ENCODE measurements around the gene SFSWAP. TPM values are rescaled to one million over a fixed set of nuclear protein-coding genes. Genes with fewer than 3 reads are reported as not detected.

The SFSWAP gene
- total RNA-seq (2016; rRNA removed; fragmentation: Illumina TruSeq; extraction: Trizol) (17.5 and 27.7 TPM in 2 replicates), polyA plus RNA-seq (2011; rRNA removed) (17.1 and 20.2 TPM in 2 replicates), polyA minus RNA-seq (2011; rRNA and poly(A)+ RNA removed; ENCODE audit: low replicate concordance) (37.5 and 46.2 TPM in 2 replicates), Bru-seq, nascent RNA (percentile 80 among the genes with signal in this experiment), BruChase-seq, experiment 1, labeled RNA remaining after a 6-hour chase (percentile 82 among the genes with signal in this experiment), BruChase-seq, experiment 2, labeled RNA remaining after a 2-hour chase (percentile 80 among the genes with signal in this experiment)
- total RNA-seq (2016; cell fraction: cytosol; rRNA removed; fragmentation: Illumina TruSeq; extraction: Trizol; ENCODE audit: low read depth): 7.2 and 7.9 TPM in 2 replicates
- 15.1 and 26.9 TPM in 2 replicates for total RNA-seq (2016; cell fraction: insoluble cytoplasmic fraction; rRNA removed; fragmentation: Illumina TruSeq; extraction: Trizol)
- 10.8 and 11.0 TPM in 2 replicates for total RNA-seq (2016; cell fraction: membrane; rRNA removed; fragmentation: Illumina TruSeq; extraction: Trizol)
- 29.8 and 36.2 TPM in 2 replicates for total RNA-seq (2016; cell fraction: nucleus; rRNA removed; fragmentation: Illumina TruSeq; extraction: Trizol)
- 5.4 and 8.3 TPM in 2 replicates for polyA plus RNA-seq (2011; cell fraction: cytosol; rRNA removed)
- polyA plus RNA-seq (2011; cell fraction: nucleus; rRNA removed): 141 and 195 TPM in 2 replicates
- 22.3 and 23.2 TPM in 2 replicates for polyA plus RNA-seq (2012)
- 2.8 and 3.5 TPM in 2 replicates for polyA plus RNA-seq (2016; cell fraction: cytosol; fragmentation: Illumina TruSeq; extraction: Trizol; ENCODE audit: low read depth)
- 23.0 and 24.3 TPM in 2 replicates for polyA plus RNA-seq (2016; cell fraction: insoluble cytoplasmic fraction; fragmentation: Illumina TruSeq; extraction: Trizol; ENCODE audit: low read depth)
- 6.0 and 8.0 TPM in 2 replicates for polyA plus RNA-seq (2016; cell fraction: membrane; fragmentation: Illumina TruSeq; extraction: Trizol; ENCODE audit: low read depth)
- 58.2 and 63.9 TPM in 2 replicates for polyA plus RNA-seq (2016; cell fraction: nucleus; fragmentation: Illumina TruSeq; extraction: Trizol; ENCODE audit: insufficient read depth, low read depth)
- polyA minus RNA-seq (2011; cell fraction: cytosol; rRNA and poly(A)+ RNA removed): 5.8 and 7.3 TPM in 2 replicates
- 47.1 and 67.0 TPM in 2 replicates for polyA minus RNA-seq (2011; cell fraction: nucleus; rRNA and poly(A)+ RNA removed)
- long read RNA-seq, experiment 1, partial matches to known transcripts: 16 of 20 reads
- long read RNA-seq, experiment 1, other reads (novel, unspliced or antisense): 3 of 20 reads
- long read RNA-seq, experiment 2, transcript SFSWAP-201 (18 exons, 3,246 nt): major isoform, 7 of 40 reads
- long read RNA-seq, experiment 2, partial matches to known transcripts: 20 of 40 reads
- long read RNA-seq, experiment 2, other reads (novel, unspliced or antisense): 13 of 40 reads

DNA sequence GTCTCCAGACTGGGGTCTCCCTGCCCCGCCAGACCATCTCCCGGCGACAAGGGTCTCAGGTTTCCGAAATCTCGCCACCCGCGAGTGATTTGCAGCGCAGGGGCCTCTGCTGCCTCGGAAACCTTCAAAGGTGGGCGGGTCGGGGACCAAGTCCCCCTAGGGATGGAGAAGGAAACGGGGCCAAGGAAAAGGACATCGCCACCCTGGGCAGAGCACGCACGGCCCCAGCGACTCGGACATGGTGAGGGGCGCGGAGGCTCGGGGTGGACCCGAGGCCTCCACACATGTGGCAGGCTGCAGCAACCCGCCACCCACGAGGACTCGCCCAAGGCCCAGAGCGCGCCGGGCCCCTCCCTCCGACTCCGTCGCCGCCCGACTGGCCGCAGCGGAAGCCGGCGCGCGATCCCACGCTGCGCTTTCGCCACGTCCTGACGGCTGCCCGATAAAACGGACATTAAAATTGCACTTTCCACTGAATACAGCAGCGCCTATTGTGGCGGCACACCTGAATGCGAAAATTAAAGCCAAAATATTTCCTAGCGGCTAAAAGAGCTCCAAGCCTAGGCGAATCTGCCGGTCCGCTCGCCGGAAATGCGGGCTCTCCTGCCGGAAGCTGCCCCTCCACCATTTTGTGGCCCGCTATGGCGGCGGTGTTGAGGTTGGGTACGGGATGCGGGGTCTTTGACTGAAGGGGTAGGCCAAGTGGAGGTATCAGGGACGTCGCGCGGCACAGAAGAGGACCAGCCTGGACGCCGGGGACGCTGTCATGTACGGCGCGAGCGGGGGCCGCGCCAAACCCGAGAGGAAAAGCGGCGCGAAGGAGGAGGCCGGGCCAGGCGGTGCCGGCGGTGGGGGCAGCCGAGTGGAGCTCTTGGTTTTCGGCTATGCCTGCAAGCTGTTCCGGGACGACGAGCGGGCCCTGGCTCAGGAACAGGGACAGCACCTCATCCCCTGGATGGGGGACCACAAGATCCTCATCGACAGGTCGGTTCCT is at the start of gene SFSWAP:
SFSWAP (plus strand) TSS at position 627 of the 994 bp plus-strand sequence; CDS start at position 767, 140 bp downstream.
- Histone ChIP-seq H3K36me3 (replicated peaks in 1 of 2; ENCODE audit: control insufficient read depth in 1 of 2, insufficient read depth in 2 of 2, low read length in 2 of 2) (peaks cover 7 to 18% of the 10 kb centered on the region in 2 experiments; a peak in 4 of 5 replicates), H3K79me2 (ENCODE audit: insufficient read depth, low read length) (peaks cover 28% of the 10 kb centered on the region), H3K27me3 (ENCODE audit: control insufficient read depth in 1 of 2, insufficient read depth in 2 of 2, low read length in 2 of 2) (no peaks in the 10 kb centered on the region; a peak in 1 of 5 replicates), H3K4me2 (ENCODE audit: low read depth, low read length) (peak within 1 kb of the TSS; percentile 94), H3K9ac (ENCODE audit: insufficient read depth, low read depth, low read length) (peak within 1 kb of the TSS; percentile 97), H4K20me1 (ENCODE audit: insufficient read depth, low read length) (peaks cover 2% of the 10 kb centered on the region; the same call in 1 of the 2 replicates), H3K9me3 (ENCODE audit: low read length) (peaks cover 12% of the 10 kb centered on the region), H3K4me3 (replicated peaks in 1 of 3; ENCODE audit: insufficient read depth in 1 of 3, low read depth in 2 of 3, low read length in 3 of 3) (peak within 1 kb of the TSS; percentile 93 to 99 (median 95)), H2AFZ (ENCODE audit: low read length) (peak within 1 kb of the TSS; percentile 97), H3K4me1 (ENCODE audit: insufficient read depth, low read length) (peaks cover 27% of the 10 kb centered on the region), H3K27ac (ENCODE audit: extremely low read length, insufficient read depth, low read length) (peak within 1 kb of the TSS; percentile 96)
- ChIA-PET CTCF (ENCODE audit: low intra/inter-chr PET ratio, low total read pairs) (no interaction called here), POLR2A (interaction anchor here (0.6 kb wide), 1 partner anchor 313 kb away, joined by 4 read pairs; no protein-coding TSS in a partner anchor)
- no TSS peak for BruUV-seq (replicated peaks)
- FAIRE-seq: no peak
- peak; percentile 34 for DNase-seq (ENCODE audit: low spot score)
- in situ Hi-C loops (cut with HindIII; ENCODE audit: extremely low pct_ligation_motif_present, low pct_unique_long_range_greater_than_20kb) (no loop called here), intact Hi-C loops (cut with micrococcal nuclease; ENCODE audit: unreplicated experiment) (no loop called here)
- WGBS (ENCODE audit: low lambda C conversion rate): 31% methylated on average over 32 of the region's 90 CpGs
- ATAC-seq: peak; percentile 93
- TF ChIP-seq, protein P1, sequence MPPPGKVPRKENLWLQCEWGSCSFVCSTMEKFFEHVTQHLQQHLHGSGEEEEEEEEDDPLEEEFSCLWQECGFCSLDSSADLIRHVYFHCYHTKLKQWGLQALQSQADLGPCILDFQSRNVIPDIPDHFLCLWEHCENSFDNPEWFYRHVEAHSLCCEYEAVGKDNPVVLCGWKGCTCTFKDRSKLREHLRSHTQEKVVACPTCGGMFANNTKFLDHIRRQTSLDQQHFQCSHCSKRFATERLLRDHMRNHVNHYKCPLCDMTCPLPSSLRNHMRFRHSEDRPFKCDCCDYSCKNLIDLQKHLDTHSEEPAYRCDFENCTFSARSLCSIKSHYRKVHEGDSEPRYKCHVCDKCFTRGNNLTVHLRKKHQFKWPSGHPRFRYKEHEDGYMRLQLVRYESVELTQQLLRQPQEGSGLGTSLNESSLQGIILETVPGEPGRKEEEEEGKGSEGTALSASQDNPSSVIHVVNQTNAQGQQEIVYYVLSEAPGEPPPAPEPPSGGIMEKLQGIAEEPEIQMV (CRISPR knock-in tag; IDR thresholded peaks at IDR 0.05; ENCODE audit: low read depth): peak; percentile 77; the same call in 1 of the 2 replicates
- TF ChIP-seq PCBP1 (IDR thresholded peaks at IDR 0.05; ENCODE audit: borderline replicate concordance, low read depth, low read length) (peak; percentile 43; the same call in 1 of the 2 replicates), ZNF720 (CRISPR knock-in tag; IDR thresholded peaks at IDR 0.05) (no peak), ZNF234 (CRISPR knock-in tag; conservative IDR thresholded peaks at IDR 0.05) (peak; percentile 44; the same call in 1 of the 2 replicates), ZNF205 (CRISPR knock-in tag; IDR thresholded peaks at IDR 0.05) (0 out of 2 replicates have a peak, but pooled peaks have one; percentile 34), ZNF749 (CRISPR knock-in tag; IDR thresholded peaks at IDR 0.05; ENCODE audit: borderline replicate concordance) (peak; percentile 68; the same call in 1 of the 2 replicates), ZIK1 (CRISPR knock-in tag; IDR thresholded peaks at IDR 0.05; ENCODE audit: borderline replicate concordance, low read depth) (no peak)
- TF ChIP-seq, protein P2, sequence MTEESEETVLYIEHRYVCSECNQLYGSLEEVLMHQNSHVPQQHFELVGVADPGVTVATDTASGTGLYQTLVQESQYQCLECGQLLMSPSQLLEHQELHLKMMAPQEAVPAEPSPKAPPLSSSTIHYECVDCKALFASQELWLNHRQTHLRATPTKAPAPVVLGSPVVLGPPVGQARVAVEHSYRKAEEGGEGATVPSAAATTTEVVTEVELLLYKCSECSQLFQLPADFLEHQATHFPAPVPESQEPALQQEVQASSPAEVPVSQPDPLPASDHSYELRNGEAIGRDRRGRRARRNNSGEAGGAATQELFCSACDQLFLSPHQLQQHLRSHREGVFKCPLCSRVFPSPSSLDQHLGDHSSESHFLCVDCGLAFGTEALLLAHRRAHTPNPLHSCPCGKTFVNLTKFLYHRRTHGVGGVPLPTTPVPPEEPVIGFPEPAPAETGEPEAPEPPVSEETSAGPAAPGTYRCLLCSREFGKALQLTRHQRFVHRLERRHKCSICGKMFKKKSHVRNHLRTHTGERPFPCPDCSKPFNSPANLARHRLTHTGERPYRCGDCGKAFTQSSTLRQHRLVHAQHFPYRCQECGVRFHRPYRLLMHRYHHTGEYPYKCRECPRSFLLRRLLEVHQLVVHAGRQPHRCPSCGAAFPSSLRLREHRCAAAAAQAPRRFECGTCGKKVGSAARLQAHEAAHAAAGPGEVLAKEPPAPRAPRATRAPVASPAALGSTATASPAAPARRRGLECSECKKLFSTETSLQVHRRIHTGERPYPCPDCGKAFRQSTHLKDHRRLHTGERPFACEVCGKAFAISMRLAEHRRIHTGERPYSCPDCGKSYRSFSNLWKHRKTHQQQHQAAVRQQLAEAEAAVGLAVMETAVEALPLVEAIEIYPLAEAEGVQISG (CRISPR knock-in tag; IDR thresholded peaks at IDR 0.05): peak; percentile 92
- TF ChIP-seq, protein P3, sequence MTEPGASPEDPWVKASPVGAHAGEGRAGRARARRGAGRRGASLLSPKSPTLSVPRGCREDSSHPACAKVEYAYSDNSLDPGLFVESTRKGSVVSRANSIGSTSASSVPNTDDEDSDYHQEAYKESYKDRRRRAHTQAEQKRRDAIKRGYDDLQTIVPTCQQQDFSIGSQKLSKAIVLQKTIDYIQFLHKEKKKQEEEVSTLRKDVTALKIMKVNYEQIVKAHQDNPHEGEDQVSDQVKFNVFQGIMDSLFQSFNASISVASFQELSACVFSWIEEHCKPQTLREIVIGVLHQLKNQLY (CRISPR knock-in tag; IDR thresholded peaks at IDR 0.05): no peak
